ENCODE results near the gene NEK1.

Gene NEK1

GRCh38 chr4:169361756-169362155, 250.6 kb downstream of the NEK1 start:
- DNase-seq: no peak

- DNase-seq: no peak
These were observed 252.4 kb downstream of the NEK1 start for GRCh38 chr4:169359961-169360360.

GRCh38 chr4:169352360-169352759, 260.0 kb downstream of the NEK1 start:
- DNase-seq: no peak

GRCh38 chr4:169351872-169352271, 260.5 kb downstream of the NEK1 start:
- DNase-seq: no peak

DNA sequence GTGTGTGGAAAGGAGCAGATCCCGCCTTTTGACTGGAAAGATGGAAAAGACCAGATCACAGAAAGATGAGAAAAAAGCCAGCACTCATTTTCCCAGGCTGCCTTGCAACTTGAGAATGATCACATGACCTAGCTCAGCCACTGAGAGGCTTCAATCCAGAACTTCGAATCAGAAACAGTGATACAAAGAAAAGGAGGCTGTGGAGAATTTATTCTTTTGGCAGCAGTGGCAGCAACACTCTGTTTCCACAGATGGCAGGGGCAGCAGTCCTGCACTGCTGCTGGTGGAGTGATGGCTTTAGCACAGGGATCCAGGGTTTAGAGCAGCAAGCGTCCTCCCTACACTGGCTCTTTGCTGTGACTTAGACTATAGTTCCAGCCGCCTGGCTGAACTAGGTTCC, 263.8 kb downstream of the NEK1 start:
- no peak for DNase-seq

GRCh38 chr4:169346840-169347239, 265.5 kb downstream of the NEK1 start:
- no peak for DNase-seq

DNA sequence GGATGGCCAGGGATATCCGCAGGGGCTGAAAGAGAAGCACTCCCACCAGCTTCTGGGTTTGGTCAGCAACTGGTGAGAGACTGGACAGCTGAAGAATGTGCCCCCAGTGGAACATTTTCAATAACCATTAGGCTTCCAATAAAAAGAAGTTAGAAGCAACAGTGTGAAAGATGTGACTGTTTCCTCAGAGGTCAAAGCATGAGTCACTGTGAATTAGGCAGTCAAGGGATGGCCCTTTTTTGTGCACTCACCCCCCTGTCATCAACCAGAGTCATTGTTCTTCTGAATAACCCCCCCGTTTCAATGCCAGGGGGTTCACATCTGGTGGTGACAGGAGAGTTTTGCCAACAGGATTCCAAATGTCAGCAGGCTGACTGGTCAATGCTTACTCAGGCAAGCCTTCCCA, 267.1 kb downstream of the NEK1 start:
- no peak for DNase-seq

Measured in T-helper 1 cell (primary cell).